Amniotic stem cell (primary cell): ENCODE results near the gene PGM2.

Experiments
- DNase-seq: peaks from one replicate; lab custom pipeline; 2025; lab: John Stamatoyannopoulos, UW

Gene PGM2

GRCh38 chr4:37865450-37865849, 39.0 kb downstream of the PGM2 start:
- DNase-seq, result no peak

GRCh38 chr4:37867102-37867501, 40.6 kb downstream of the PGM2 start:
- DNase-seq, result no peak

- DNase-seq, result no peak
Measured at GRCh38 chr4:37868238-37868637, 41.8 kb downstream of the PGM2 start.

- DNase-seq, result no peak
Measured at GRCh38 chr4:37872310-37872988, 46.0 kb downstream of the PGM2 start.

- no peak for DNase-seq
Measured at GRCh38 chr4:37873386-37873785, 46.9 kb downstream of the PGM2 start.

- no peak for DNase-seq
Measured at GRCh38 chr4:37876156-37876555, 49.7 kb downstream of the PGM2 start.

GRCh38 chr4:37879365-37879764, 52.9 kb downstream of the PGM2 start:
- DNase-seq, result no peak

- no peak for DNase-seq
Measured at GRCh38 chr4:37881811-37882210, 55.3 kb downstream of the PGM2 start.

GRCh38 chr4:37882665-37883296, 56.3 kb downstream of the PGM2 start:
- DNase-seq, result no peak

- DNase-seq, result no peak
Measured at GRCh38 chr4:37884855-37885487, 58.5 kb downstream of the PGM2 start.

GRCh38 chr4:37885496-37885895, 59.0 kb downstream of the PGM2 start:
- no peak for DNase-seq

GRCh38 chr4:37889849-37890800, 63.6 kb downstream of the PGM2 start:
- no peak for DNase-seq

- no peak for DNase-seq
Measured at GRCh38 chr4:37890801-37891259, 64.3 kb downstream of the PGM2 start, which contains the start of gene TBC1D1. TBC1D1 (plus strand) TSS chr4:37891084; CDS start chr4:37902096, 11,012 bp downstream.

GRCh38 chr4:37891260-37892159, 65.0 kb downstream of the PGM2 start:
- DNase-seq, result no peak

GRCh38 chr4:37892641-37893040, 66.2 kb downstream of the PGM2 start:
- no peak for DNase-seq

GRCh38 chr4:37893164-37893563, 66.7 kb downstream of the PGM2 start:
- no peak for DNase-seq

GRCh38 chr4:37895271-37895670, 68.8 kb downstream of the PGM2 start:
- DNase-seq, result no peak

GRCh38 chr4:37896206-37896860, 69.8 kb downstream of the PGM2 start:
- DNase-seq, result no peak

- DNase-seq, result no peak
Measured at GRCh38 chr4:37902212-37902611, 75.7 kb downstream of the PGM2 start.
